UCSD-AML1 (cell line): Measurements from ENCODE around the gene OSBPL6.

Experiments used
- DNase-seq: peaks from one replicate; lab custom pipeline; 2025; ENCODE audit not compliant: unreplicated experiment; lab: John Stamatoyannopoulos, UW

Gene OSBPL6

DNA sequence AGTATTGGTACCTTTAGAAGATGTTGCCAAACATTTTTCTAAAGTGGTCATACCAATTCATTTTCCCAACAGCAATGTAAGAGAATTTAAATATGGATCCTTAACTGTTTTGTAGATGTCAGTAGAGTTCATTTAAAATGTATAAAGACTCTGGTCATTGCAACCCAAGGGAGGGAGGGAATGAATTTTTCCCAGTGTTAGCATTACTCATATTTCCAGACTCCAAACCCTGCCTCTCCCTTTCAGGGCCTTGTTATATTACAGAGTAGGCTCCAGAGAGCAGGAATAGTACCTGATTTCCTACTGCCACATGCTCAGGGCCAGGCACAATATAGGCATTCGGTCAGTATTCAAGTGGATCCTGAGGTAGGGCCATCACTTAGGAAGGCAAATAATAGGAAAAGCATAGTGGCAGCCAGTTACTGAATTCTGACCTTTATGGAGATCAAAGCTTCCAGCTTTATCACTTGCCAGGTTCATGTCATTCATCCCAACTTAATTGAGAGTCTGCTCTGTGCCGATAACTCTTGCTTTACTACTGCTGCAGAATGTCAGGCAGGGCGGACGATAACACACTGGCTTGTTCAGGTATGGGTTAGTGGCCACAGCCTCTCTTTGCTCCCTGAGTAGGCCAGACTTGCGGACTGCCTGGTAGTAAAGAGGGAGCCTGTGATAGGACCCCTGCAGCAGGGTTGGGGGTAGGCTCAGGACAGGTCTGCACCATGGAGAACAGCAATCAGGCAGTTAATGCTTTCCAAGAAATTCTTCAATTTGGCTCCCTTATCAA is 75.3 kb downstream of the OSBPL6 start:
- DNase-seq, result no peak

DNA sequence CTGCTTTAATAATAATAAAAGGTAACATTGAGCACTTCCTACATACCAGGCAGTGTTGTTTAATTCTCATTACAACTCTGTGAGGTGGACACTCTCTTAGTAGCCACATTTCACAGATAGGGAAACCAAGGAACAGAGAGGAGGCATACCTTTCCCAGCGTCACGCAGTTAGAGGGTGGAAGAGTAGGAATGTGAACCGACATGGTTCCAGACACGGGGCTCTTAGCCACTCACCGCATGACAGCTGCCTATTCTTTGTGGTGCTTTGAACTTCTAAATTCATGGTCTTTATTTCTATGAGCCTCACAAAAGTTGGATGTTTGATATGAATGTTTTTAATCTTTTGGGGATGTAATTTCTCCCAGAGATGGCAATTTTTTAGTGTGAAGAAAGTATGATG is 76.0 kb downstream of the OSBPL6 start:
- no peak for DNase-seq

GRCh38 chr2:178271094-178271493 is 76.8 kb downstream of the OSBPL6 start:
- DNase-seq, result no peak

DNA sequence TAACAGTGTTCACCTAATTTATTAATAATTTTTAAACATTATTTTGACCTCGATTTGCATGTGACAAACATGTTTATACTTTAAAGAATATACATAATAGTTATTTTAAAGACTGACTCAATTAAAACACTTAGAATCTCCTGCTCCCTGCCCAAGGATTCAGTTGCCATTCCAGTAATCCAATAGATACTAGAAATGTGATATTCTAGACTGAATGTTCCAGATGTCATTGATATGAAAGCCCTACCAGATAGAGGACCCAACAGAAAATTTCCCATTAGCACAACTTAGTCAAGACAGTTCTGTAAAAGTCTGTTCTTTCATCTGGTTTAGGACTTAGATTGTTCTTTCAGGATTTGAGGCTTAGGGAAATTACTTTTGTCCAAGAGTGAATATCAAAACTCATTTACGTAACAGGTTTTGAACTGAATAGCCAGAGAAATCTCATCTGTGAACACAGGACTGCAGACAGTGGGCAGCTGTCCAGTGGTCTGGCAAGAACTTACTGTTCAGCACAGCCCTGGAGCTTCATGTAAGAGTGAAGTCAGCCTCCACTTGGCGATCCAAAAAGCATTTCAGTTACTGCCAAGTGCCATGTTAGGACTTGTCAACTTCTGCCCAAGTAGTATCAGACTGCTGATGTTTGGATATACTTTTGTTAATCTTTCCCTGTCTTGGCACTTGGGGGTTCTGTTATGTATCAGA is 77.5 kb downstream of the OSBPL6 start:
- DNase-seq, result no peak

DNA sequence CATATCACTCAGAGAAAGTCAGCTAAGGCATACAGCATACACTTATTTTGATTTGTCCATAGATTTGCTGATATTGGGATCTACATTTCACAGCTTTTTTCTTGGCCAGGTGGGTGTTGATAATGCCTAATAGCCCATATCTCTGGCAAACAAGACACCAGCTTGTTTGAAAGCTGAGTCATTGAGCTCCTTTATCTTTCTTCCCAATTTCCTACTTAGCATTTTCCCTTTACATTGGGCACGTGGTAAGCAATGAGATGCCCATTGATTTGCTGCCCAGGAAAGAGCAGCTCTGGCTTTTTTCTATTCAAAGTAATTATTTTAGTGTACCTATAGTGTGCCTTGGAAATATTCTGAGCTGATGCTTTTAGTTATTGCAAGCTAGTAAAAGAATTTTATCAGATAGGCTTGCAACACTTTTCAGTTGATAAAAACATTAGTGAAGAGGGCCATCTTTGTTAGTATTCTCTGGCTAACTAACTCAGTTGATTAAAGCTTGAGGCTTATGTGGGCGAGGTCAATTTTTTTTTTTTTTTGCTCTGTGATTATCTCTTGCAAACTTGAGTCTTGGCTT is 79.6 kb downstream of the OSBPL6 start:
- DNase-seq, result no peak

DNA sequence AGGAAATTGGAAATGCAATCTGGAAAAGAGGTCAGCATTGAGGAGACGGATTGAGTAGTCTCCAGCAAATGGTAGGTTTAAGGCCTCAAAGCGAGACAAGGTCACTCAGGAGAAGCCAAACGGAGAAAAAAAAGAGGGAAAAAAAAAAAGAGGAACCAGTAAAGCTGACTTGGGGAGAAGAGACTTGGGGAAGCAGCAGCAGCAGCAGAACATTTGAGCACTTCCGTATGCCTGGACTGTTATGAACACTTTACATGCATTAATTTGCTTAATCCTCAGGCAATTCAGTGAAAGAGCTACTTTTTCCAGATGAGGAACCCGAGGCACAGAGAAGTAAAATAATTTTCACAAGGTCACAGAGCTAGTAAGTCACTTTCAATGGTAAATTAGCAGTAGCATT is 81.3 kb downstream of the OSBPL6 start:
- peak; percentile 17 for DNase-seq

GRCh38 chr2:178277741-178278197 is 83.5 kb downstream of the OSBPL6 start:
- no peak for DNase-seq

GRCh38 chr2:178279142-178279541 is 84.8 kb downstream of the OSBPL6 start:
- DNase-seq, result no peak

GRCh38 chr2:178279636-178280035 is 85.3 kb downstream of the OSBPL6 start:
- no peak for DNase-seq

DNA sequence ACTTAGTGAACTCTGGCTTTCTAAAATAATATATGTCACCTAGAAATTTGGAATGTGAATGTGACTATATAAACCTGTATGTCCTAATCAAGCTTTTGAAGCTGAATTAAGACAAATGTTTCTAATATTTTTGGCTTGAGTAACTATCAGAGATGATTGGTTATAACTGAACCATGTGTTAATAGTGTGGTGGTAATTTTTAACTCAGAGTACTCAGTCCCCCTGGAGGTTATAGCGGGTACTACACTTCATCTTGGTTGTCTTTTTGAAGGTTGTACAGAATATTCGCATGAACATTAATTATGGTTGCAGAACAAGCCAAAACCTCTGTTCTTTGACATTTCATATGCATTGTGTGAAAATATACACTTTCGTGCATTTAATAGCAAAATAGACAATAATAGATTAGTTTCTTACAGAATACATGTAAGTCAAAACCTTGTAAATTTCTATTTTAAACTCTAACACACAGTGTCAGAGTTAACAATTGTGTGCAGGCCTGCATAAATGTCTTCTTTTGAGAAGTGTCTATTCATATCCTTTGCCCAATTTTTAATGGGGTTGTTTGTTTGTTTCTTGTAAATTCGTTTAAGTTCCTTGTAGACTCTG is 86.0 kb downstream of the OSBPL6 start:
- DNase-seq, result no peak

DNA sequence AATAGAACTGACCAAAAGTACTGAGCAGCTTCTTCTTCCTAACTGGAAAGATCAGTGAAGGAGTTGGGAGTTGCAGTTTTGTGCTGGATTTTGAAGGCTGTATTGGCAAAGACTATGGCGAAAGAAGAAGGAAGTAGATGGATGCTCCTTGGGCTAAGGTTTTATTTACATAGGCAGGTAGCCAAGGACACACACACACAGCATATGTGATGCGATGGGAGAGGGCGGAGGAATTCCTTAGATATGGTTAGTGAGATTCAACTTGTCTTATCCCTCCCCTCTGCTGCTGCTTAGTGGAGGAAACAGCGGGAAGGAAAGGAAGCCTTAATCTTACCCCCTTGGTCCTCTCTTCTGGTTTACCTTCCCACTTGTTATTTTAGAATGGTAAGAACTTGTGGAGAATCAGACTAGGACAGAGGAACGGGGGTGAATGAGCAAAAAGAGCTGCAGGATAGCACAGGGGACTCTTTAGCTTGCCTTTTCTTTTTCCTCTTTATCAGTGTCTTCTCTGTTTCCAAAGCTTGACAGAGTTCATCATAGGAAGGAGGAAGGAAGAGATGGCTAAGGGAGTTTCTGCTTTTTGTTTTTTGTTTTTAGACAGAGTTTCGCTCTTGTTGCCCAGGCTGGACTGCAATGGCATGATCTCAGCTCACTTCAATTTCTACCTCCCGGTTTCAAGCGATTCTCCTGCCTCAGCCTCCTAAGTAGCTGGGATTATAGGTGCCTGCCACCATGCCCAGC is 87.9 kb downstream of the OSBPL6 start:
- DNase-seq, result no peak

GRCh38 chr2:178283341-178283918 is 89.1 kb downstream of the OSBPL6 start:
- no peak for DNase-seq

DNA sequence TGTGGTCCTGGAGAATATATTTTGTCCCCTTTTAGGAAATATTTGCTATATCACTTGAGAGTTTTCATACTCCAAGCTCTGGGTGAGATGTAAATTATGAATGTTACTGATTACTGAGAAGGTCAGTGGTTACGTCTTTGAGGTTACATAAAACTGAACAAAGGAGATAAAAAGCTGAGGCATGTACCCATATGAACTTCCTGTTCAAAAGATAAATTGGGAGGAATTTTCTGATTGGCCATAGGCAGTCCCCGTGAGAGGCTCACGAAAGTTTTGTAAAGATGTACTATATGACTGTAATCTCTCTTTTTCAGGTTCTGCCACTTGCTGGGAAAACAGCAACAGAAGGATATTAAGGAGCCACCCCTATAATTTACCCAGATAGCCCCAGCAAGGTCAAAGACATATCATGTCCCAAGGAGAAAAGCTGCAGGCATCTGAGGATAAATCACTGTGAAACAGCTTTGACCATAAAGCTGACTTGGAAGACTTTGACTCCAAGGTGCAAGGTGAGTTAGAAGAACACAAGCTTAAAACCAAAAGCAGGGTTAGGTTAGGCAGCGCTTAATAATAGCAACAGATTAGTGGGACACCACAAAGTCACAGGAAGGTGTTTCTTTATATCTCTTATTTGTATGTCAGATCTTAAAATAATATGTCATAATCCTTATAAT is 90.4 kb downstream of the OSBPL6 start:
- DNase-seq, result no peak

DNA sequence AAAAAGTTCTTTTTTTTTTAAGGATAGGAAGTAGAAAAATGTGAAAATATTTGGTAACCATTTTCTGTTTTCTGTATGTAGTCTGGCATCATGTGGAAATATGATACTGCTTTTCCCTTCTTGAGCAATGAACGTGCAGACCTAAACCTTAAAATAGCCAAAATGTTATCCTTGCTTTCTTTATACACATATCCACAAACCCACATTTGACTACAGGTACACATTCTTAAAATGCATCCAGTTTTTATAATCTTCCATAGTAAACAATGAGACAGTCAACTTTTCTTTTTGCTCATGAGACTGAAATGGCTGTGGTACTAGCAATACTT is 90.9 kb downstream of the OSBPL6 start:
- DNase-seq, result no peak

DNA sequence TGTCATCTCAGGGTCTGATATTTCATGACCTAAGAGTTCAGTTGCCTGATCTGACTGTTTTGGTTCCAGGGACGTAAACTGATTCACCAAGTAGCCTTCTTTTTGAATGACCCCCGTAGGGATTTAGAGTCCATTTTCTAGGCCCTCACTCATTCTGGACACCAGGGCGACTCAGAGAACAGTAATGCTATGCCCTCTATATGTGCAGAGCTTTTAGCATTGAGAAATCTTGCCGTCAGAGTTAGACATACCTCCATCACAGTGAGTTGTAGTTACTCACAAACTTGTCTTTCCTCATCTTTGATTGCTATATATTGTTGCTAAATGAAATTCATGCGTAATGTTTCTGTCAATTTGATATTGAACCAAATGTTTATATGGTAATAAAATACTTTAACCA is 92.3 kb downstream of the OSBPL6 start:
- no peak for DNase-seq

GRCh38 chr2:178287652-178288344 is 93.5 kb downstream of the OSBPL6 start:
- no peak for DNase-seq

DNA sequence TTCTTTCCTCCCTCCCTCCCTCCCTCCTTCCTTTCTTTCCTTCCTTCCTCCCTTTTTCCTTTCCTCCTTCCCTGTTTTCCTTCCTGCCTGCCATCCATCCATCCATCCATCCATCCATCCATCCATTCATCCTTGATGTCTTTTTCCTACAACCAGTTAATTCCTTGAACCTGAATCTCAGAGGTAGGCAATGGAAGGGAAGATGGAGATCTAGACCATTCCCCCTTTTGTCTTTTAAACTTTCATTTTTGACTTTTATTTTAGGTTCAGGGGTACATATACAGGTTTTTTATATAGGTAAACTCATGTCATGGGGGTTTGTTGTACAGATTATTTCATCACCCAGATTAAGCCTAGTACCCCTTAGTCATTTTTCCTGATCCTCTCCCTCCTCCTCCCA is 97.4 kb downstream of the OSBPL6 start:
- DNase-seq, result no peak

GRCh38 chr2:178292586-178292985 is 98.3 kb downstream of the OSBPL6 start:
- no peak for DNase-seq

GRCh38 chr2:178295115-178295514 is 100.8 kb downstream of the OSBPL6 start:
- no peak for DNase-seq

- no peak for DNase-seq
These were observed 101.6 kb downstream of the OSBPL6 start for GRCh38 chr2:178295906-178296305.
